Gastroesophageal sphincter (tissue), 4 donors: ENCODE measurements around the gene CEP250. TPM values are rescaled to one million over a fixed set of nuclear protein-coding genes. Genes with fewer than 3 reads are reported as not detected.
"Not testable (repeated sequence)": the region's sequence is repeated elsewhere in the genome, so short reads cannot be mapped to it uniquely, and the experiment has no call there.

Experiments used
- ATAC-seq: fragments of 150-250 bp; one replicate; pipeline ENCODE4 v1.9.1; 2016; ENCODE audit warnings: mild to moderate bottlenecking, moderate library complexity
- H3K27ac ChIP-seq, 4 donors: fragments of 200-600 bp; sonication (generic) in 3 of 4; 1 replicate in 3 of 4; 2 replicates in 1 of 4; pipeline ENCODE4 v1.5.1; 2016 to 2019
- H3K27me3 ChIP-seq: fragments of 200-600 bp; sonication (generic); one replicate; pipeline ENCODE4 v1.5.1; 2019
- H3K36me3 ChIP-seq, 2 donors: fragments of 200-600 bp; sonication (generic); one replicate each; pipeline ENCODE4 v1.5.1; 2019; ENCODE audit warnings: control low read depth in 1 of 2
- H3K4me1 ChIP-seq, 3 donors: fragments of 200-600 bp; sonication (generic); 1 replicate in 2 of 3; 2 replicates in 1 of 3; pipeline ENCODE4 v1.5.1; 2016 to 2019; ENCODE audit warnings: control low read depth in 2 of 3
- H3K4me3 ChIP-seq, 2 donors: fragments of 200-600 bp; sonication (generic); one replicate each; pipeline ENCODE4 v1.5.1; 2019; ENCODE audit warnings: mild to moderate bottlenecking in 1 of 2, moderate library complexity in 1 of 2
- H3K9me3 ChIP-seq, 3 donors: fragments of 200-600 bp; sonication (generic); one replicate each; pipeline ENCODE4 v1.5.1; 2017 to 2019; ENCODE audit warnings: control low read depth in 2 of 3
- EP300 ChIP-seq: sonication (generic); formaldehyde crosslinking; IDR thresholded peaks from one replicate; pipeline ENCODE4 v1.6.1; 2017; ENCODE audit warnings: antibody characterized with exemption, mild to moderate bottlenecking
- POLR2A ChIP-seq, 2 donors: fragments of 450-650 bp; IDR thresholded peaks; one replicate each; pipeline ENCODE4 v1.6.1; 2017; ENCODE audit warnings: antibody characterized with exemption in 2 of 2, mild to moderate bottlenecking in 2 of 2, moderate library complexity in 1 of 2
- POLR2AphosphoS5 ChIP-seq: sonication (generic); formaldehyde crosslinking; IDR thresholded peaks from one replicate; pipeline ENCODE4 v1.6.1; 2017; ENCODE audit warnings: antibody characterized with exemption
- WGBS, 2 donors: methylation state at CpG; one replicate each; pipeline ENCODE4 v1.1.5; 2018; ENCODE audit warnings: low coverage in 1 of 2; 5-methylcytosine and 5-hydroxymethylcytosine counted together
- total RNA-seq, 4 donors: library from RNA; depleted of rRNA; stranded (reverse); fragments of >200 nt; gene quantifications; one replicate each; pipeline ENCODE4 v1.1.0, GENCODE V29; 2016
- TF ChIP-seq, protein P1 (sequence below), 4 experiments: fragments of 200-600 bp in 2 of 4; fragments of 450-650 bp in 2 of 4; sonication (generic) in 1 of 4; IDR thresholded peaks; one replicate each; pipeline ENCODE4 v1.5.1; 2017 to 2019; ENCODE audit warnings: antibody characterized with exemption in 4 of 4, mild to moderate bottlenecking in 2 of 4, moderate library complexity in 2 of 4

CEP250 gene
- total RNA-seq, 4 donors from 2014 or later, result 22.6 to 37.9 (median 30.9) TPM

DNA sequence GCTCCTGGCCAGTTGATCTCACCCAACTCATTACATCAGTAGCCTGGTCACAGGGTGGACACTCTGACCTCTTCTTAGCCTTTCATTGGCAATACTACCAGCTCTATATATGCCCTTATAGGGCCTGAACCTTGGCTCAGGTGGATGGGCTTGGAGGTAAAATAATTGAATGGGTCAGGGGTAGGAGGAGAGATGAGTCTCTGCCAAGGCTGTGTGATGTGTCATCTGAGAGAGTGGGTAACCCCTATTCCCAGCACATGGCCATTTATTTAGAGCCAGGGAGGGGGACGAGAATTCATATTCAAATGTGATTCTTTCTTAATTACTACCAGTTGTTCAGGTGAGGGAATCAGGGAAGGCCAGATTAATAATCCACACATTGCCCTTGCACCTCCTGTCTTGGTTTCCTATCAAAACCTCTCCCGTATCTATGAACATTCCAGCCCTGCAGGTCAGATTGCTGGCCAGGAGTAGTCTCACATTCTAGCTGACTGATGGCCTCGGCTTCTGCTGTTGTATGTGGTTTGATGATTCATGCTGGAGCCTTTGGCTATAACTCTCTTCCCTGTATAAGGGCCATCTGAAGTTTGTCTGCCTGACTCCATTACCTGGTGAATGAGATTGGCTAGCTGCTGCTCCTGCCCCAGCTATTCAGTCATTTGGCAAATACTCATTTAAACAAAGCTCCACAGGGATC, 60.7 kb downstream of the CEP250 start:
- ATAC-seq, result no peak
- Histone ChIP-seq H3K36me3 (peaks cover 0 to 43% of the 10 kb centered on the region in 2 donors), H3K4me1 (no peaks in the 10 kb centered on the region), H3K27ac (no peak overlapping the region), H3K9me3 (no peaks in the 10 kb centered on the region), H3K4me3 (no peak overlapping the region), H3K27me3 (no peaks in the 10 kb centered on the region)
- WGBS, 2 donors, result 53 to 63% methylated on average over 3 of the region's 3 CpGs
- no peak for TF ChIP-seq POLR2A (IDR thresholded peaks at IDR 0.05)
- TF ChIP-seq EP300, result no peak
- TF ChIP-seq, protein P1, sequence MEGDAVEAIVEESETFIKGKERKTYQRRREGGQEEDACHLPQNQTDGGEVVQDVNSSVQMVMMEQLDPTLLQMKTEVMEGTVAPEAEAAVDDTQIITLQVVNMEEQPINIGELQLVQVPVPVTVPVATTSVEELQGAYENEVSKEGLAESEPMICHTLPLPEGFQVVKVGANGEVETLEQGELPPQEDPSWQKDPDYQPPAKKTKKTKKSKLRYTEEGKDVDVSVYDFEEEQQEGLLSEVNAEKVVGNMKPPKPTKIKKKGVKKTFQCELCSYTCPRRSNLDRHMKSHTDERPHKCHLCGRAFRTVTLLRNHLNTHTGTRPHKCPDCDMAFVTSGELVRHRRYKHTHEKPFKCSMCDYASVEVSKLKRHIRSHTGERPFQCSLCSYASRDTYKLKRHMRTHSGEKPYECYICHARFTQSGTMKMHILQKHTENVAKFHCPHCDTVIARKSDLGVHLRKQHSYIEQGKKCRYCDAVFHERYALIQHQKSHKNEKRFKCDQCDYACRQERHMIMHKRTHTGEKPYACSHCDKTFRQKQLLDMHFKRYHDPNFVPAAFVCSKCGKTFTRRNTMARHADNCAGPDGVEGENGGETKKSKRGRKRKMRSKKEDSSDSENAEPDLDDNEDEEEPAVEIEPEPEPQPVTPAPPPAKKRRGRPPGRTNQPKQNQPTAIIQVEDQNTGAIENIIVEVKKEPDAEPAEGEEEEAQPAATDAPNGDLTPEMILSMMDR (IDR thresholded peaks at IDR 0.05), result no peak
- TF ChIP-seq POLR2AphosphoS5, result no peak

GRCh38 chr20:35517125-35517524, 61.7 kb downstream of the CEP250 start:
- H3K27ac ChIP-seq, result no peak overlapping the region
- no peaks in the 10 kb centered on the region for H3K27me3 ChIP-seq
- TF ChIP-seq POLR2AphosphoS5 (no peak), POLR2A (IDR thresholded peaks at IDR 0.05) (no peak), EP300 (no peak)
- TF ChIP-seq, protein P1 (IDR thresholded peaks at IDR 0.05), result no peak
- no peaks in the 10 kb centered on the region for H3K9me3 ChIP-seq
- WGBS, 2 donors, result 100% methylated on average over 1 of the region's 1 CpG; no CpG with 5 or more reads in 1 of the 2 donors
- H3K4me1 ChIP-seq, result no peaks in the 10 kb centered on the region
- H3K4me3 ChIP-seq, result no peak overlapping the region
- peaks cover 0 to 33% of the 10 kb centered on the region in 2 donors for H3K36me3 ChIP-seq
- ATAC-seq, result no peak

GRCh38 chr20:35517767-35518166, 62.4 kb downstream of the CEP250 start:
- H3K36me3 ChIP-seq, result peaks cover 0 to 27% of the 10 kb centered on the region in 2 donors
- H3K27me3 ChIP-seq, H3K4me3 ChIP-seq, H3K9me3 ChIP-seq, H3K27ac ChIP-seq, H3K4me1 ChIP-seq, ATAC-seq: not testable (repeated sequence)
- WGBS, 2 donors, result 94 to 100% methylated on average over 5 of the region's 5 CpGs

DNA sequence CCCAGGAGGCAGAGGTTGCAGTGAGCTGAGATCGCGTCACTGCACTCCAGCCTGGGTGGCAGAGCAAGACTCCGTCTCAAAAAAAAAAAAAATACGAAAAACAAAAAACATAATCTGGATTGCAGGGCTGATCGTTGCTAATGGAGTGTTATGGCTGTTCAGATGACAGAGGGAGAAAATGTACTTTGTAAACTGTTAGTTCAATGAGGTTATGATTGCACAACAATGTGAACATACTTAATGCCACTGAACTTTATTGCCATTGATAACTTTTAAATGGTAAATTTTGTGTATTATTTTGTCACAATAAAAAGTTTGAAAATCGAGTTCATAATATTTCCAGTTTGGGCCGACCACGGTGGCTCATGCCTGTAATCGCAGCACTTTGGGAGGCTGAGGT, 63.6 kb downstream of the CEP250 start:
- TF ChIP-seq POLR2A (IDR thresholded peaks at IDR 0.05) (no peak), POLR2AphosphoS5 (no peak), EP300 (no peak)
- TF ChIP-seq, protein P1 (IDR thresholded peaks at IDR 0.05), result no peak
- Histone ChIP-seq H3K4me3 (no peak overlapping the region), H3K27me3 (no peaks in the 10 kb centered on the region), H3K36me3 (peaks cover 0 to 17% of the 10 kb centered on the region in 2 donors), H3K27ac (no peak overlapping the region), H3K9me3 (no peaks in the 10 kb centered on the region), H3K4me1 (no peaks in the 10 kb centered on the region)
- WGBS, 2 donors, result 83 to 90% methylated on average over 6 of the region's 9 CpGs
- ATAC-seq, result no peak

- ATAC-seq, result no peak
- Histone ChIP-seq H3K36me3 (no peaks in the 10 kb centered on the region), H3K4me3 (no peak overlapping the region), H3K4me1 (no peaks in the 10 kb centered on the region), H3K27me3 (no peaks in the 10 kb centered on the region), H3K9me3 (no peaks in the 10 kb centered on the region), H3K27ac (no peak overlapping the region)
- 68 to 100% methylated on average over 1 to 3 of the region's 6 CpGs for WGBS, 2 donors
- no peak for TF ChIP-seq EP300
- TF ChIP-seq, protein P1 (IDR thresholded peaks at IDR 0.05), result peak in 1 of 4 experiments; percentile 34
- no peak for TF ChIP-seq POLR2A (IDR thresholded peaks at IDR 0.05)
Observed at GRCh38 chr20:35523298-35523888, 68.0 kb downstream of the CEP250 start.
